HepG2 (cell line): ENCODE data around the gene SIRT7. TPM values are rescaled to one million over a fixed set of nuclear protein-coding genes. Genes with fewer than 3 reads are reported as not detected.

Experiments
- BCLAF1 ChIP-seq: fragments of 450-650 bp; IDR thresholded peaks from 2 replicates; pipeline ENCODE4 v1.6.1; 2017; ENCODE audit warnings: mild to moderate bottlenecking
- CAMTA2 ChIP-seq: sonication (generic); formaldehyde crosslinking; IDR thresholded peaks from 2 replicates; pipeline ENCODE4 v1.4.0; 2020; ENCODE audit warnings: mild to moderate bottlenecking, missing genetic modification reagents, borderline replicate concordance
- CBX1 ChIP-seq: IDR thresholded peaks from one replicate; pipeline ENCODE4 v1.6.1; 2016; ENCODE audit warnings: antibody characterized with exemption, low read depth
- CSRNP2 ChIP-seq: sonication (generic); formaldehyde crosslinking; conservative IDR thresholded peaks from 2 replicates; pipeline ENCODE4 v1.8.0; 2022; ENCODE audit warnings: low read depth, missing genetic modification reagents
- FIP1L1 ChIP-seq: fragments of 200-400 bp; formaldehyde crosslinking; IDR thresholded peaks from 2 replicates; pipeline ENCODE4 v1.6.1; 2018; ENCODE audit warnings: low read depth, mild to moderate bottlenecking, low read length, moderate library complexity, borderline replicate concordance; ENCODE audit not compliant: insufficient read depth
- HDAC2 ChIP-seq: sonication (generic); formaldehyde crosslinking; IDR thresholded peaks from 2 replicates; pipeline ENCODE4 v1.4.0; 2020; ENCODE audit warnings: missing genetic modification reagents
- HNRNPUL1 ChIP-seq: fragments of 200-400 bp; formaldehyde crosslinking; IDR thresholded peaks from 2 replicates; pipeline ENCODE4 v1.6.1; 2017; ENCODE audit warnings: low read depth, mild to moderate bottlenecking, low read length, moderate library complexity
- JUNB ChIP-seq: sonication (generic); formaldehyde crosslinking; IDR thresholded peaks from 2 replicates; pipeline ENCODE4 v1.8.0; 2022; ENCODE audit warnings: missing genetic modification reagents, mild to moderate bottlenecking, borderline replicate concordance
- KLF13 ChIP-seq: sonication (generic); formaldehyde crosslinking; IDR thresholded peaks from 2 replicates; pipeline ENCODE4 v1.4.0; 2020; ENCODE audit warnings: mild to moderate bottlenecking, missing genetic modification reagents
- KLF15 ChIP-seq: sonication (generic); formaldehyde crosslinking; IDR thresholded peaks from 2 replicates; pipeline ENCODE4 v1.8.1; 2023; ENCODE audit warnings: borderline replicate concordance, mild to moderate bottlenecking, inconsistent platforms, missing genetic modification reagents, mixed read lengths
- PCBP1 ChIP-seq: fragments of 200-400 bp; formaldehyde crosslinking; IDR thresholded peaks from 2 replicates; pipeline ENCODE4 v1.6.1; 2017; ENCODE audit warnings: mild to moderate bottlenecking, low read depth, low read length, borderline replicate concordance
- SNAI1 ChIP-seq: sonication (generic); formaldehyde crosslinking; IDR thresholded peaks from 2 replicates; pipeline ENCODE4 v1.5.0; 2020; ENCODE audit warnings: mild to moderate bottlenecking, missing genetic modification reagents, borderline replicate concordance
- SP1 ChIP-seq, 2 experiments: fragments of 450-650 bp in 1 of 2; sonication (generic) in 1 of 2; formaldehyde crosslinking in 1 of 2; IDR thresholded peaks; 2 replicates each; pipeline versions ENCODE4 v1.4.0 to v1.6.1; 2016 to 2020; ENCODE audit warnings: missing genetic modification reagents in 1 of 2
- TIGD3 ChIP-seq: sonication (generic); formaldehyde crosslinking; IDR thresholded peaks from 2 replicates; pipeline ENCODE4 v1.5.1; 2020; ENCODE audit warnings: mild to moderate bottlenecking, missing genetic modification reagents, borderline replicate concordance
- ZBTB21 ChIP-seq: sonication (generic); formaldehyde crosslinking; IDR thresholded peaks from 2 replicates; pipeline ENCODE4 v1.4.0; 2020; ENCODE audit warnings: missing genetic modification reagents
- ZBTB34 ChIP-seq: sonication (generic); formaldehyde crosslinking; IDR thresholded peaks from 2 replicates; pipeline ENCODE4 v1.8.0; 2022; ENCODE audit warnings: mild to moderate bottlenecking, missing genetic modification reagents
- ZMYM2 ChIP-seq: sonication (generic); formaldehyde crosslinking; IDR thresholded peaks from 2 replicates; pipeline ENCODE4 v1.8.0; 2022; ENCODE audit warnings: mild to moderate bottlenecking, missing genetic modification reagents
- ZNF121 ChIP-seq: sonication (generic); formaldehyde crosslinking; IDR thresholded peaks from 2 replicates; pipeline ENCODE4 v1.5.0; 2020; ENCODE audit warnings: mild to moderate bottlenecking, missing genetic modification reagents
- ZNF556 ChIP-seq: sonication (generic); formaldehyde crosslinking; IDR thresholded peaks from 2 replicates; pipeline ENCODE4 v1.4.0; 2020; ENCODE audit warnings: mild to moderate bottlenecking, missing genetic modification reagents, borderline replicate concordance
- ZNF709 ChIP-seq: sonication (generic); formaldehyde crosslinking; IDR thresholded peaks from 2 replicates; pipeline ENCODE4 v1.5.0; 2020; ENCODE audit warnings: mild to moderate bottlenecking, missing genetic modification reagents
- ZNF776 ChIP-seq: sonication (generic); formaldehyde crosslinking; IDR thresholded peaks from 2 replicates; pipeline ENCODE4 v1.4.0; 2020; ENCODE audit warnings: mild to moderate bottlenecking, missing genetic modification reagents
- polyA plus RNA-seq, 8 experiments: library from polyadenylated mRNA; depleted of rRNA in 3 of 8; stranded (reverse) in 7 of 8; unstranded in 1 of 8; fragments of >200 nt; fragmentation: Illumina TruSeq in 4 of 8; extraction: Trizol in 4 of 8; gene quantifications; 2 replicates each; pipeline versions ENCODE4 v1.2.1 to v1.2.3, GENCODE V29; 2011 to 2016; ENCODE audit warnings: low read depth in 4 of 8, missing spikeins in 1 of 8, mixed read lengths in 1 of 8; ENCODE audit not compliant: insufficient read depth in 1 of 8
- total RNA-seq, 5 experiments: library from RNA; depleted of rRNA; stranded (reverse); fragments of >200 nt; fragmentation: Illumina TruSeq; extraction: Trizol; gene quantifications; 2 replicates each; pipeline ENCODE4 v1.2.3, GENCODE V29; 2016; ENCODE audit warnings: low read depth in 1 of 5

Gene SIRT7
- total and polyA plus RNA-seq, 2 of the 13 experiments (the other 11 are each of a cell fraction or from before 2014, with no cell fraction given): 8.3 to 24.8 TPM

- 0 out of 2 replicates have a peak, but pooled peaks have one; percentile 10 for TF ChIP-seq CSRNP2 (CRISPR knock-in tag)
- peak; percentile 59; the same call in 1 of the 2 replicates for TF ChIP-seq HNRNPUL1
- peak; percentile 9; the same call in 1 of the 2 replicates for TF ChIP-seq FIP1L1
- TF ChIP-seq CAMTA2 (CRISPR knock-in tag): peak; percentile 49; the same call in 1 of the 2 replicates
- TF ChIP-seq ZNF556 (CRISPR knock-in tag): 0 out of 2 replicates have a peak, but pooled peaks have one; percentile 19
- peak; percentile 81; the same call in 1 of the 2 replicates for TF ChIP-seq SNAI1 (CRISPR knock-in tag)
- no peak for TF ChIP-seq BCLAF1
- TF ChIP-seq TIGD3: no peak
- peak; percentile 69; the same call in 1 of the 2 replicates for TF ChIP-seq JUNB
- peak; percentile 81 for TF ChIP-seq ZBTB34 (CRISPR knock-in tag)
- peak; percentile 53; the same call in 1 of the 2 replicates for TF ChIP-seq ZNF776
- TF ChIP-seq HDAC2 (CRISPR knock-in tag): no peak
- peak; percentile 1; the same call in 1 of the 2 replicates for TF ChIP-seq ZNF709 (CRISPR knock-in tag)
- 0 out of 2 replicates have a peak, but pooled peaks have one; percentile 6 for TF ChIP-seq ZNF121 (CRISPR knock-in tag)
- peak; percentile 11; the same call in 1 of the 2 replicates for TF ChIP-seq ZMYM2 (CRISPR knock-in tag)
- no peak for TF ChIP-seq KLF15 (CRISPR knock-in tag)
- no peak for TF ChIP-seq SP1 (IDR thresholded peaks at IDR 0.05)
- TF ChIP-seq SP1 (CRISPR knock-in tag; IDR thresholded peaks at IDR 0.05): 0 out of 2 replicates have a peak, but pooled peaks have one; percentile 15
- no peak for TF ChIP-seq CBX1
- TF ChIP-seq KLF13 (CRISPR knock-in tag): 0 out of 2 replicates have a peak, but pooled peaks have one; percentile 35
- peak; percentile 13; the same call in 1 of the 2 replicates for TF ChIP-seq PCBP1
- TF ChIP-seq ZBTB21 (CRISPR knock-in tag): no peak
Measured at GRCh38 chr17:81867991-81868673, 49.8 kb downstream of the SIRT7 start (continued).
